Dermis microvascular lymphatic vessel endothelial cell (primary cell): Measurements from ENCODE around the gene TMEM38B. TPM values are rescaled to one million over a fixed set of nuclear protein-coding genes. Genes with fewer than 3 reads are reported as not detected.

Source experiments
- total RNA-seq: library from RNA; depleted of rRNA; stranded (reverse); fragments of >200 nt; gene quantifications from 2 replicates; pipeline ENCODE4 v1.2.1, GENCODE V29; 2014

Gene TMEM38B
- total RNA-seq, 1 donor from 2014 or later = 5.1 TPM

Other genes starting within 250 kb of the TMEM38B start
- gene FSD1L, start 246.5 kb upstream of the TMEM38B start, total RNA-seq = 1.7 and 2.0 TPM in 2 replicates
- 7.7 and 9.2 TPM in 2 replicates for gene FKTN, start 136.4 kb upstream of the TMEM38B start, total RNA-seq
- gene TAL2, start 32.1 kb upstream of the TMEM38B start, total RNA-seq = 0.13 TPM in 1 of 2 replicates, not detected in the other